ENCODE results near the gene ATP2A1. TPM values are rescaled to one million over a fixed set of nuclear protein-coding genes. Genes with fewer than 3 reads are reported as not detected.

Gene ATP2A1
- total and polyA plus RNA-seq, 2 experiments from 2014 or later: 0.73 to 4.0 TPM

DNA sequence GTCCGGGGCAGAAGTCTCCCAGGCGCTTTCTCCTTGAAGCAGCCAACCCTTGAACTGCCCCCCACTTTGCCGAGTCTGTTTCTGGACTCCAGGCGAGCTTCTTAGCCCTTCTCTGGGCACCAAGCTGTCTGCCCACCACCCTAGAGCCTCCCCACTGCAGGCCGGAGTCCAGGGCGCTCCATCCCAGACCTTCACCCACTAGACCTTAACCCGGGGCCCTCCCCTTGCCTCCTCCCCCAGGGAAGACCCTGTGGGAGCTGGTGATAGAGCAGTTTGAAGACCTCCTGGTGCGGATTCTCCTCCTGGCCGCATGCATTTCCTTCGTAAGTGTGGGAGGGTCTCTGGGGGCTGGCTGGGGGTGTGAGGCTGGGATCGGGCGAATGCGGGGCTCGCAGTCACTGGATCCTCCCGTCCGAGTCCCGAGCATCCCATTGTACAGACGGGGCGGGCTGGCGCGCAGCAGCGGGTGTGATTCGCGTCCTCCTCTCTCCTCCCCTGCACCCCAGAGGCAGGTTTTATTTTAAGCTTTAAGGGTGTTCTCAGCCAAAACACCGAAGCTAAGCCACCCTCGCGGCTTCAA is 1.1 kb downstream of the ATP2A1 start:
- Histone ChIP-seq H3F3A (replicated peaks; ENCODE audit: low read depth) (peaks cover 12% of the 10 kb centered on the region), H3K27ac (ENCODE audit: low read depth) (peak overlapping the region; percentile 63; the same call in 1 of the 2 replicates), H3K4me3 (peak overlapping the region; percentile 91), H4K20me1 (replicated peaks; ENCODE audit: insufficient read depth) (no peaks in the 10 kb centered on the region; the same call in 1 of the 2 replicates), H3K9me2 (ENCODE audit: insufficient read depth) (no peaks in the 10 kb centered on the region), H2AFZ (peak overlapping the region; percentile 84), H3K36me3 (ENCODE audit: insufficient read depth) (no peaks in the 10 kb centered on the region), H3K27me3 (ENCODE audit: insufficient read depth) (peaks cover 22% of the 10 kb centered on the region; the same call in 1 of the 2 replicates), H3K4me2 (peak overlapping the region; percentile 99), H3K4me1 (ENCODE audit: insufficient read depth) (peaks cover 36% of the 10 kb centered on the region), H3K79me2 (replicated peaks; ENCODE audit: insufficient read depth) (no peaks in the 10 kb centered on the region)
- Mint-ChIP-seq H3K27ac (peak overlapping the region; percentile 93), H3K4me1 (peaks cover 61% of the 10 kb centered on the region), H3K36me3 (ENCODE audit: low read depth) (peaks cover 8% of the 10 kb centered on the region; the same call in 2 of the 3 replicates), H3K9me3 (no peaks in the 10 kb centered on the region; the same call in 1 of the 3 replicates), H3K4me3 (peak overlapping the region; percentile 92), H3K27me3 (ENCODE audit: insufficient read depth, low read depth, poor library complexity) (peaks cover 33% of the 10 kb centered on the region)
- DNase-seq (ENCODE audit: low spot score) (no peak), ATAC-seq (peak; percentile 18)
- TF ChIP-seq ZNF114 (CRISPR knock-in tag; IDR thresholded peaks at IDR 0.05) (no peak), STAT1 (IDR thresholded peaks at IDR 0.05; ENCODE audit: unreplicated experiment) (no peak), ZNF331 (CRISPR knock-in tag; IDR thresholded peaks at IDR 0.05; ENCODE audit: low read depth) (no peak), NANOG (IDR thresholded peaks at IDR 0.05; ENCODE audit: borderline replicate concordance) (no peak), JUNB (IDR thresholded peaks at IDR 0.05; ENCODE audit: unreplicated experiment) (no peak), EZH2 (IDR thresholded peaks at IDR 0.05; ENCODE audit: low read depth, unreplicated experiment) (no peak), POLR2AphosphoS5 (IDR thresholded peaks at IDR 0.05; ENCODE audit: low read depth) (no peak), CREB1 (CRISPR knock-in tag; IDR thresholded peaks at IDR 0.05; ENCODE audit: low read depth) (no peak), EZH2phosphoT487 (IDR thresholded peaks at IDR 0.05; ENCODE audit: unreplicated experiment) (no peak)
- TF ChIP-seq, protein P1, sequence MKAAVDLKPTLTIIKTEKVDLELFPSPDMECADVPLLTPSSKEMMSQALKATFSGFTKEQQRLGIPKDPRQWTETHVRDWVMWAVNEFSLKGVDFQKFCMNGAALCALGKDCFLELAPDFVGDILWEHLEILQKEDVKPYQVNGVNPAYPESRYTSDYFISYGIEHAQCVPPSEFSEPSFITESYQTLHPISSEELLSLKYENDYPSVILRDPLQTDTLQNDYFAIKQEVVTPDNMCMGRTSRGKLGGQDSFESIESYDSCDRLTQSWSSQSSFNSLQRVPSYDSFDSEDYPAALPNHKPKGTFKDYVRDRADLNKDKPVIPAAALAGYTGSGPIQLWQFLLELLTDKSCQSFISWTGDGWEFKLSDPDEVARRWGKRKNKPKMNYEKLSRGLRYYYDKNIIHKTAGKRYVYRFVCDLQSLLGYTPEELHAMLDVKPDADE (IDR thresholded peaks at IDR 0.05): no peak
- TF ChIP-seq, protein P2, sequence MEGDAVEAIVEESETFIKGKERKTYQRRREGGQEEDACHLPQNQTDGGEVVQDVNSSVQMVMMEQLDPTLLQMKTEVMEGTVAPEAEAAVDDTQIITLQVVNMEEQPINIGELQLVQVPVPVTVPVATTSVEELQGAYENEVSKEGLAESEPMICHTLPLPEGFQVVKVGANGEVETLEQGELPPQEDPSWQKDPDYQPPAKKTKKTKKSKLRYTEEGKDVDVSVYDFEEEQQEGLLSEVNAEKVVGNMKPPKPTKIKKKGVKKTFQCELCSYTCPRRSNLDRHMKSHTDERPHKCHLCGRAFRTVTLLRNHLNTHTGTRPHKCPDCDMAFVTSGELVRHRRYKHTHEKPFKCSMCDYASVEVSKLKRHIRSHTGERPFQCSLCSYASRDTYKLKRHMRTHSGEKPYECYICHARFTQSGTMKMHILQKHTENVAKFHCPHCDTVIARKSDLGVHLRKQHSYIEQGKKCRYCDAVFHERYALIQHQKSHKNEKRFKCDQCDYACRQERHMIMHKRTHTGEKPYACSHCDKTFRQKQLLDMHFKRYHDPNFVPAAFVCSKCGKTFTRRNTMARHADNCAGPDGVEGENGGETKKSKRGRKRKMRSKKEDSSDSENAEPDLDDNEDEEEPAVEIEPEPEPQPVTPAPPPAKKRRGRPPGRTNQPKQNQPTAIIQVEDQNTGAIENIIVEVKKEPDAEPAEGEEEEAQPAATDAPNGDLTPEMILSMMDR (conservative IDR thresholded peaks at IDR 0.05; ENCODE audit: low read depth in 2 of 2): no peak

DNA sequence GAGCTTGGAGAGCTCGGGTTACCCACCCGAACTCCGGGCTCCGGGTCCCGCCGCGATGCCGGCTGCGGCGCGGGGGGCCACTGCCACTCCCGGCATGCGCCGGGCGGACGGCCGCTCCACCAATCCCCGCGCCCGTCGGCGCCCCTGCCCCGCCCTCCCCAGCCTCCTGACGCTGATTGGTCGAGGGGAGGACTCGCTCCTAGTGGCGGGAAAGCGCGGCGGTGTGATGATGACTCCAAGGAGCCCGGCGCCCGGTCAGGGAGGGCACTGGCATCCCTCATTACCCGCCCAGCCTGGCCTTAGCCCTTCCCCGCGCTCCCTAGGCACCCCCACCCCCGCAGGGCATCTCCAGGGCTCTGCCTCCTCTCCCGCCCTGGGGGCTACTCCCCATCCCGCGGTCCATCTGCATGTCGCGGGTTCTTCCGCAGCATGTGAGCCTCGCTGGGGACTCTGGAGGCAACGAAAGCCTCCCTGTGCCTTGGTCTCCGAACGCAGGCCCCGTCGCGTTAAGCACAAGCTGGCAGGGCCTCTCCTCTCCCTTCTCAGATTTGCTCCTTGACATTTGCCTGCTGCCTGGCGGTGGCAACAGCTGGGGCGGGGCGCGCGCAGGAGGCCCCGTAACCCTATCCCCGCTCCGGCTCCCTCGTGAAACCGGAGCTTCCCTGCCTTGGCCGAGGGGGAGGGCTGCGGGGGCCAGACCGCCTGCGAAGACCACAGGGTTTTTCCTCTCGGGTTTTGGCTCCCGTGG is 1.7 kb downstream of the ATP2A1 start:
- Mint-ChIP-seq H3K27me3 (ENCODE audit: insufficient read depth, low read depth, poor library complexity) (peaks cover 31% of the 10 kb centered on the region), H3K4me1 (peaks cover 61% of the 10 kb centered on the region), H3K9me3 (no peaks in the 10 kb centered on the region; the same call in 1 of the 3 replicates), H3K4me3 (peak overlapping the region; percentile 92), H3K27ac (peak overlapping the region; percentile 89), H3K36me3 (ENCODE audit: low read depth) (peaks cover 6% of the 10 kb centered on the region; the same call in 2 of the 3 replicates)
- Histone ChIP-seq H3K9me2 (ENCODE audit: insufficient read depth) (no peaks in the 10 kb centered on the region), H3K36me3 (ENCODE audit: insufficient read depth) (no peaks in the 10 kb centered on the region), H3K4me3 (peak overlapping the region; percentile 91), H4K20me1 (replicated peaks; ENCODE audit: insufficient read depth) (no peaks in the 10 kb centered on the region; the same call in 1 of the 2 replicates), H3K4me1 (ENCODE audit: insufficient read depth) (peaks cover 36% of the 10 kb centered on the region), H3K79me2 (replicated peaks; ENCODE audit: insufficient read depth) (no peaks in the 10 kb centered on the region), H2AFZ (peak overlapping the region; percentile 94), H3F3A (replicated peaks; ENCODE audit: low read depth) (peaks cover 10% of the 10 kb centered on the region), H3K27ac (ENCODE audit: low read depth) (peak overlapping the region; percentile 84), H3K4me2 (peak overlapping the region; percentile 99), H3K27me3 (ENCODE audit: insufficient read depth) (peaks cover 22% of the 10 kb centered on the region; the same call in 1 of the 2 replicates)
- DNase-seq (ENCODE audit: low spot score): peak; percentile 93
- ATAC-seq: peak; percentile 71
- TF ChIP-seq, protein P3, sequence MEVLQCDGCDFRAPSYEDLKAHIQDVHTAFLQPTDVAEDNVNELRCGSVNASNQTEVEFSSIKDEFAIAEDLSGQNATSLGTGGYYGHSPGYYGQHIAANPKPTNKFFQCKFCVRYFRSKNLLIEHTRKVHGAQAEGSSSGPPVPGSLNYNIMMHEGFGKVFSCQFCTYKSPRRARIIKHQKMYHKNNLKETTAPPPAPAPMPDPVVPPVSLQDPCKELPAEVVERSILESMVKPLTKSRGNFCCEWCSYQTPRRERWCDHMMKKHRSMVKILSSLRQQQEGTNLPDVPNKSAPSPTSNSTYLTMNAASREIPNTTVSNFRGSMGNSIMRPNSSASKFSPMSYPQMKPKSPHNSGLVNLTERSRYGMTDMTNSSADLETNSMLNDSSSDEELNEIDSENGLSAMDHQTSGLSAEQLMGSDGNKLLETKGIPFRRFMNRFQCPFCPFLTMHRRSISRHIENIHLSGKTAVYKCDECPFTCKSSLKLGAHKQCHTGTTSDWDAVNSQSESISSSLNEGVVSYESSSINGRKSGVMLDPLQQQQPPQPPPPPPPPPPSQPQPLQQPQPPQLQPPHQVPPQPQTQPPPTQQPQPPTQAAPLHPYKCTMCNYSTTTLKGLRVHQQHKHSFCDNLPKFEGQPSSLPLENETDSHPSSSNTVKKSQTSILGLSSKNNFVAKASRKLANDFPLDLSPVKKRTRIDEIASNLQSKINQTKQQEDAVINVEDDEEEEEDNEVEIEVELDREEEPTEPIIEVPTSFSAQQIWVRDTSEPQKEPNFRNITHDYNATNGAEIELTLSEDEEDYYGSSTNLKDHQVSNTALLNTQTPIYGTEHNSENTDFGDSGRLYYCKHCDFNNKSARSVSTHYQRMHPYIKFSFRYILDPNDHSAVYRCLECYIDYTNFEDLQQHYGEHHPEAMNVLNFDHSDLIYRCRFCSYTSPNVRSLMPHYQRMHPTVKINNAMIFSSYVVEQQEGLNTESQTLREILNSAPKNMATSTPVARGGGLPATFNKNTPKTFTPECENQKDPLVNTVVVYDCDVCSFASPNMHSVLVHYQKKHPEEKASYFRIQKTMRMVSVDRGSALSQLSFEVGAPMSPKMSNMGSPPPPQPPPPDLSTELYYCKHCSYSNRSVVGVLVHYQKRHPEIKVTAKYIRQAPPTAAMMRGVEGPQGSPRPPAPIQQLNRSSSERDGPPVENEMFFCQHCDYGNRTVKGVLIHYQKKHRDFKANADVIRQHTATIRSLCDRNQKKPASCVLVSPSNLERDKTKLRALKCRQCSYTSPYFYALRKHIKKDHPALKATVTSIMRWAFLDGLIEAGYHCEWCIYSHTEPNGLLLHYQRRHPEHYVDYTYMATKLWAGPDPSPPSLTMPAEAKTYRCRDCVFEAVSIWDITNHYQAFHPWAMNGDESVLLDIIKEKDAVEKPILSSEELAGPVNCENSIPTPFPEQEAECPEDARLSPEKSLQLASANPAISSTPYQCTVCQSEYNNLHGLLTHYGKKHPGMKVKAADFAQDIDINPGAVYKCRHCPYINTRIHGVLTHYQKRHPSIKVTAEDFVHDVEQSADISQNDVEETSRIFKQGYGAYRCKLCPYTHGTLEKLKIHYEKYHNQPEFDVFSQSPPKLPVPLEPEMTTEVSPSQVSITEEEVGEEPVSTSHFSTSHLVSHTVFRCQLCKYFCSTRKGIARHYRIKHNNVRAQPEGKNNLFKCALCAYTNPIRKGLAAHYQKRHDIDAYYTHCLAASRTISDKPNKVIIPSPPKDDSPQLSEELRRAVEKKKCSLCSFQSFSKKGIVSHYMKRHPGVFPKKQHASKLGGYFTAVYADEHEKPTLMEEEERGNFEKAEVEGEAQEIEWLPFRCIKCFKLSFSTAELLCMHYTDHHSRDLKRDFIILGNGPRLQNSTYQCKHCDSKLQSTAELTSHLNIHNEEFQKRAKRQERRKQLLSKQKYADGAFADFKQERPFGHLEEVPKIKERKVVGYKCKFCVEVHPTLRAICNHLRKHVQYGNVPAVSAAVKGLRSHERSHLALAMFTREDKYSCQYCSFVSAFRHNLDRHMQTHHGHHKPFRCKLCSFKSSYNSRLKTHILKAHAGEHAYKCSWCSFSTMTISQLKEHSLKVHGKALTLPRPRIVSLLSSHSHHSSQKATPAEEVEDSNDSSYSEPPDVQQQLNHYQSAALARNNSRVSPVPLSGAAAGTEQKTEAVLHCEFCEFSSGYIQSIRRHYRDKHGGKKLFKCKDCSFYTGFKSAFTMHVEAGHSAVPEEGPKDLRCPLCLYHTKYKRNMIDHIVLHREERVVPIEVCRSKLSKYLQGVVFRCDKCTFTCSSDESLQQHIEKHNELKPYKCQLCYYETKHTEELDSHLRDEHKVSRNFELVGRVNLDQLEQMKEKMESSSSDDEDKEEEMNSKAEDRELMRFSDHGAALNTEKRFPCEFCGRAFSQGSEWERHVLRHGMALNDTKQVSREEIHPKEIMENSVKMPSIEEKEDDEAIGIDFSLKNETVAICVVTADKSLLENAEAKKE (CRISPR knock-in tag; IDR thresholded peaks at IDR 0.05): no peak
- TF ChIP-seq POLR2AphosphoS5 (IDR thresholded peaks at IDR 0.05; ENCODE audit: low read depth): peak; percentile 68

Measured in GM23338 (cell line).